Adipocyte (in vitro differentiated cells): ENCODE measurements around the gene KRTAP10-2.
A peak's percentile ranks its signal among the peaks of the same experiment; 100 is the strongest.
"Not testable (repeated sequence)": the region's sequence is repeated elsewhere in the genome, so short reads cannot be mapped to it uniquely, and the experiment has no call there.

Experiments used
- DNase-seq: peaks from one replicate; pipeline ENCODE4 v3.0.0-alpha.2; 2015; ENCODE audit warnings: low read depth
- H3K27me3 ChIP-seq: replicated peaks from 2 replicates; pipeline ENCODE4 v1.7.0; 2013; ENCODE audit warnings: mild to moderate bottlenecking, low read length, moderate library complexity; ENCODE audit not compliant: control insufficient read depth, insufficient read depth
- H3K36me3 ChIP-seq: 2 replicates; pipeline ENCODE4 v1.7.0; 2013; ENCODE audit warnings: low read length, mild to moderate bottlenecking, moderate library complexity; ENCODE audit not compliant: control insufficient read depth, insufficient read depth, severe bottlenecking
- H3K4me1 ChIP-seq: 2 replicates; pipeline ENCODE4 v1.7.0; 2013; ENCODE audit warnings: mild to moderate bottlenecking, low read length, moderate library complexity; ENCODE audit not compliant: control insufficient read depth, insufficient read depth
- H3K4me3 ChIP-seq: 2 replicates; pipeline ENCODE4 v1.7.0; 2013; ENCODE audit warnings: mild to moderate bottlenecking, low read length, moderate library complexity
- H3K9ac ChIP-seq: 2 replicates; pipeline ENCODE4 v1.7.0; 2013; ENCODE audit warnings: mild to moderate bottlenecking, low read length, moderate library complexity
- H3K9me3 ChIP-seq: 2 replicates; pipeline ENCODE4 v1.7.0; 2013; ENCODE audit warnings: mild to moderate bottlenecking, low read length, moderate library complexity; ENCODE audit not compliant: control insufficient read depth

Gene KRTAP10-2

GRCh38 chr21:44551340-44551961 lies at the start of gene KRTAP10-2:
Gene KRTAP10-2, minus strand, starts transcription at chr21:44551505. Its CDS starts 47 bp downstream, at chr21:44551458.
- Histone ChIP-seq H3K9ac (no peak within 1 kb of the TSS), H3K4me1 (no peaks in the 10 kb centered on the region), H3K4me3 (no peak within 1 kb of the TSS), H3K36me3 (no peaks in the 10 kb centered on the region), H3K27me3 (peaks cover 44% of the 10 kb centered on the region), H3K9me3 (peaks cover 21% of the 10 kb centered on the region)
- DNase-seq = no peak

DNA sequence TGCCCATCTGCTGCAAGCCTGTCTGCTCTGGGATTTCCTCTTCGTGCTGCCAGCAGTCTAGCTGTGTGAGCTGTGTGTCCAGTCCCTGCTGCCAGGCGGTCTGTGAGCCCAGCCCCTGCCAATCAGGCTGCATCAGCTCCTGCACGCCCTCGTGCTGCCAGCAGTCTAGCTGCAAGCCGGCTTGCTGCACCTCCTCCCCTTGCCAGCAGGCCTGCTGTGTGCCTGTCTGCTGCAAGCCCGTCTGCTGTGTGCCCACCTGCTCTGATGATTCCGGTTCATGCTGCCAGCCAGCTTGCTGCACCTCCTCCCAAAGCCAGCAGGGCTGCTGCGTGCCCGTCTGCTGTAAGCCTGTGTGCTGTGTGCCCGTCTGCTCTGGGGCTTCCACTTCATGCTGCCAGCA lies 49.8 kb upstream of the KRTAP10-2 start:
- not testable (repeated sequence) for H3K9me3 ChIP-seq, H3K4me3 ChIP-seq, H3K9ac ChIP-seq, DNase-seq, H3K4me1 ChIP-seq, H3K36me3 ChIP-seq
- H3K27me3 ChIP-seq = peaks cover 16% of the 10 kb centered on the region

GRCh38 chr21:44600118-44600978 lies 49.0 kb upstream of the KRTAP10-2 start, which contains the start of gene KRTAP10-7:
Gene KRTAP10-7, plus strand, starts transcription at chr21:44600597. Its CDS starts 25 bp downstream, at chr21:44600622.
- not testable (repeated sequence) for H3K4me1 ChIP-seq, H3K4me3 ChIP-seq, H3K36me3 ChIP-seq, DNase-seq, H3K9me3 ChIP-seq, H3K9ac ChIP-seq
- H3K27me3 ChIP-seq = peaks cover 22% of the 10 kb centered on the region

GRCh38 chr21:44599264-44600029 lies 48.1 kb upstream of the KRTAP10-2 start:
- no peaks in the 10 kb centered on the region for H3K36me3 ChIP-seq
- no peak overlapping the region for H3K9ac ChIP-seq
- peaks cover 8% of the 10 kb centered on the region for H3K9me3 ChIP-seq
- no peaks in the 10 kb centered on the region for H3K4me1 ChIP-seq
- DNase-seq = no peak
- H3K4me3 ChIP-seq = no peak overlapping the region
- H3K27me3 ChIP-seq = peaks cover 27% of the 10 kb centered on the region

GRCh38 chr21:44598061-44598460 lies 46.8 kb upstream of the KRTAP10-2 start:
- Histone ChIP-seq H3K36me3 (no peaks in the 10 kb centered on the region), H3K4me1 (peaks cover 4% of the 10 kb centered on the region), H3K27me3 (peaks cover 41% of the 10 kb centered on the region), H3K9me3 (peaks cover 6% of the 10 kb centered on the region), H3K9ac (no peak overlapping the region), H3K4me3 (no peak overlapping the region)
- no peak for DNase-seq

DNA sequence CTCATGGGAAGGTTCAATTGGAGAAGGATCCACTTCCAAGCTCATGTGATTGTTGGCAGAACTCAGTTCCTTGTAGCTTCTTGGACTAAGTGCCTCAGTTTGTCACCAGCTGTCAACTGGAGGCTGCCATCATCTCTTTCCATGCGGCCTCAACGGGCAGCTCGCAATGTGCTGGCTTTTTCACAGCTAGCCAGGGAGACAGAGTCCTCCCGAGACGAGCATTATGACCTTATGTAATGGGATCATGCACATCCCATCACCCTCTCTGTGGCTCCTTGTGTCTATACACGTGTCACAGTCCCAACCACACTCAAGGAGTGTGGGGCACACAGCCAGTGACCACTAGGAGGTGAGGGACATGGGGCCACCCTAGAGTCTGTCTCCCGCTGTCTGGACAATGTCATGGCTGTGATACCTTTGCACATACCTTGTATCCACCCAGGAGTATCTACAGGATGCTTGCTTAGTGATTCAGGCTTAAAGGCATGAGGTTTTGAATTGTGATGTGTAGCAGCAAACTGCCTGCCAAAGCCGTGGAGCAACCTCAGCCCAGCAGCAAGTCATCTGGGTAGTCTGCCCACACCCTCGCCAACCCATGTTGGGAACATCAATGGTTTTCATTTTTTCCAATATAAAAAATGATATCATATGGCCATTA lies 44.9 kb upstream of the KRTAP10-2 start:
- Histone ChIP-seq H3K4me3 (no peak overlapping the region), H3K9me3 (peaks cover 6% of the 10 kb centered on the region), H3K36me3 (no peaks in the 10 kb centered on the region), H3K27me3 (peaks cover 41% of the 10 kb centered on the region), H3K9ac (no peak overlapping the region), H3K4me1 (peaks cover 4% of the 10 kb centered on the region)
- no peak for DNase-seq

DNA sequence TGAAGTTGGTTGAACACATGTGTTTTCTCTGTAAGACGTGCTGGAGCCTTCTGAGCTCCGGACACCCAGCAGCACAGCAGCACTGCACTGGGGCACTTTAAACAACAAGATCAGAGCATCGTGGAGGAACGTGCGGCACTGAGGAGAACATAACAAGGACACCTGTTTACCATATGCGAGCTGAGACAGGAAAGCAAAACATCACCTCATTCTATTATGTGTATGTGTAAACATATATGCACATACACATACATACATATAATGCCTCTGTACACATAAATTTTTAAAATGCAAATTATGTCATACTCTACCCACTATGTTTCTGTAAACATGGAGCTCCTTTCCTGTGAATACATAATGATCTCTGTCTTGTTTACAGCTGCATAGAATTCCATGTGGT lies 44.2 kb upstream of the KRTAP10-2 start:
- Histone ChIP-seq H3K4me1 (peaks cover 4% of the 10 kb centered on the region), H3K36me3 (no peaks in the 10 kb centered on the region), H3K9ac (no peak overlapping the region), H3K4me3 (no peak overlapping the region), H3K27me3 (peaks cover 41% of the 10 kb centered on the region), H3K9me3 (peaks cover 6% of the 10 kb centered on the region)
- no peak for DNase-seq

- H3K4me3 ChIP-seq = no peak overlapping the region
- H3K4me1 ChIP-seq = peaks cover 4% of the 10 kb centered on the region
- peaks cover 6% of the 10 kb centered on the region for H3K9me3 ChIP-seq
- peaks cover 38% of the 10 kb centered on the region for H3K27me3 ChIP-seq
- no peak for DNase-seq
- no peaks in the 10 kb centered on the region for H3K36me3 ChIP-seq
- H3K9ac ChIP-seq = no peak overlapping the region
Measured at GRCh38 chr21:44594406-44594916, 43.2 kb upstream of the KRTAP10-2 start.

- DNase-seq = peak; percentile 4
- Histone ChIP-seq H3K4me1 (peaks cover 4% of the 10 kb centered on the region), H3K36me3 (no peaks in the 10 kb centered on the region), H3K27me3 (peaks cover 38% of the 10 kb centered on the region), H3K9ac (no peak overlapping the region), H3K4me3 (no peak overlapping the region), H3K9me3 (peaks cover 6% of the 10 kb centered on the region)
Measured at GRCh38 chr21:44593598-44594405, 42.5 kb upstream of the KRTAP10-2 start.
